Endothelial cell (in vitro differentiated cells): Measurements from ENCODE around the gene HEPHL1. TPM values are rescaled to one million over a fixed set of nuclear protein-coding genes. Genes with fewer than 3 reads are reported as not detected.

Experiments
- DNase-seq: peaks from one replicate; pipeline ENCODE4 v3.0.0; 2021; ENCODE audit warnings: low spot score
- H3K27ac Mint-ChIP-seq: one replicate; pipeline ENCODE4 v1.8.0; 2021; ENCODE audit warnings: mixed read lengths, inconsistent platforms; ENCODE audit not compliant: unreplicated experiment
- H3K27me3 Mint-ChIP-seq: one replicate; pipeline ENCODE4 v1.8.0; 2021; ENCODE audit warnings: mild to moderate bottlenecking, moderate library complexity, mixed read lengths, inconsistent platforms; ENCODE audit not compliant: unreplicated experiment
- H3K36me3 Mint-ChIP-seq: one replicate; pipeline ENCODE4 v1.8.0; 2021; ENCODE audit warnings: mild to moderate bottlenecking, low read depth, mixed read lengths, inconsistent platforms; ENCODE audit not compliant: unreplicated experiment
- H3K4me1 Mint-ChIP-seq: one replicate; pipeline ENCODE4 v1.8.0; 2021; ENCODE audit warnings: mild to moderate bottlenecking, mixed read lengths, inconsistent platforms; ENCODE audit not compliant: unreplicated experiment
- H3K4me3 Mint-ChIP-seq: one replicate; pipeline ENCODE4 v1.8.0; 2021; ENCODE audit warnings: mild to moderate bottlenecking, mixed read lengths, inconsistent platforms; ENCODE audit not compliant: unreplicated experiment
- H3K9me3 Mint-ChIP-seq: one replicate; pipeline ENCODE4 v1.8.0; 2021; ENCODE audit warnings: mixed read lengths, inconsistent platforms; ENCODE audit not compliant: unreplicated experiment
- total RNA-seq: library from RNA; stranded (reverse); fragmentation: NEBNext Ultra II Directional; extraction: Animal tissue kit (Norgen Biotek cat#: 25700); gene quantifications from one replicate; pipeline ENCODE4 v1.2.1, GENCODE V29; 2021; ENCODE audit not compliant: unreplicated experiment
- TF ChIP-seq, protein P1 (sequence below): fragments of 200-600 bp; sonication (generic); IDR thresholded peaks from one replicate; pipeline ENCODE4 v1.5.0; 2021; ENCODE audit warnings: antibody characterized with exemption; ENCODE audit not compliant: unreplicated experiment

The HEPHL1 gene
- total RNA-seq, 1 donor from 2014 or later: not detected

DNA sequence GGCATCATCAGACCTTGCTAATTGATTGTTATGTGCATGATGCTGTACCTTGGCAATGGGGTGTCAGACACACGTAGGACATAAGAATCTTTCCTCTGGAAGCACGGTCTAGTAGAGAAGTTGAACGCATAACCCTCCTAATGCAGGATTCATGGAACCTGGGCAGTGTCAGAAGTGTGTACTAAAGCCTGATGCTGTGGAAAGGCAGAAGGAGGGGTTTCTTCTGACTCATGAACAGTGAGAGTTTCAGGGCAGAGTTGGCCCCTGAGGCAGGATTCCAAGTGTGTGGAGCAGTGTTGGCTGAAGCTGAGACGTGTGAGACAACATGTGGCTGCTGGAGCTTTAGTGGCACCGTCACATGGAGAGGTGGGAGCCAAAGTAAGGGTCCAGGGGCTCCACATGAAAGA is 111.0 kb downstream of the HEPHL1 start:
- H3K36me3 Mint-ChIP-seq: no peaks in the 10 kb centered on the region
- DNase-seq: no peak

DNA sequence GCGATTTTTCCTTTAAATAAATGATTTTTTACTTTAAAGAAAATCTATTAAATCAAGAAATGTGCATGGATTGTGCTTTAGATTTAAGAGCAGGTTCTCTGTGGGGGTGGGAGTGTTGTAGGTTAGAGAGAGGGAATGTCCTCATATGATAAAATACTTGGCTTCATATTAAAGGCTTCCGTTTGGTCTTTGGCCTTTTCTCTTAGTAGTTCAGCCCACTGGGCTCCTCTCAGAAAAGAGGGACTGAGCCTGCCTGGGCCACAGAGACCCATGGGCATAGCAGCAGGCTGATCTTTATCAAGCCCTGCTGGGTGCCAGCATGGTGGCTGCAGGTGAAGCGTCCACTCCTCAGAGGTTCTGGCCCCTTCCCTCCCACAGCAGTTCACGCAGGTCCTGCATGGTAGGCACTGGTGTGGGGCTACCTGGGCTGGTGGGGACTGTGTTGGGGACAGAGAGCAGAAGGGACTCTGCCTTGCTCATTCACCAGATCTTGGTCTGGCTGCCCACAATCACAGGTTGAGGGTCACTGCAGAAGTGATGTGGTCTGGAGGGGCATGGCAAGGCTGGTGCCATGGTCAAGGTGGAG is 111.8 kb downstream of the HEPHL1 start:
- DNase-seq: no peak
- Mint-ChIP-seq H3K9me3 (no peaks in the 10 kb centered on the region), H3K27ac (no peak overlapping the region), H3K36me3 (no peaks in the 10 kb centered on the region), H3K4me3 (no peak overlapping the region), H3K27me3 (peaks cover 3% of the 10 kb centered on the region), H3K4me1 (peaks cover 8% of the 10 kb centered on the region)
- TF ChIP-seq, protein P1, sequence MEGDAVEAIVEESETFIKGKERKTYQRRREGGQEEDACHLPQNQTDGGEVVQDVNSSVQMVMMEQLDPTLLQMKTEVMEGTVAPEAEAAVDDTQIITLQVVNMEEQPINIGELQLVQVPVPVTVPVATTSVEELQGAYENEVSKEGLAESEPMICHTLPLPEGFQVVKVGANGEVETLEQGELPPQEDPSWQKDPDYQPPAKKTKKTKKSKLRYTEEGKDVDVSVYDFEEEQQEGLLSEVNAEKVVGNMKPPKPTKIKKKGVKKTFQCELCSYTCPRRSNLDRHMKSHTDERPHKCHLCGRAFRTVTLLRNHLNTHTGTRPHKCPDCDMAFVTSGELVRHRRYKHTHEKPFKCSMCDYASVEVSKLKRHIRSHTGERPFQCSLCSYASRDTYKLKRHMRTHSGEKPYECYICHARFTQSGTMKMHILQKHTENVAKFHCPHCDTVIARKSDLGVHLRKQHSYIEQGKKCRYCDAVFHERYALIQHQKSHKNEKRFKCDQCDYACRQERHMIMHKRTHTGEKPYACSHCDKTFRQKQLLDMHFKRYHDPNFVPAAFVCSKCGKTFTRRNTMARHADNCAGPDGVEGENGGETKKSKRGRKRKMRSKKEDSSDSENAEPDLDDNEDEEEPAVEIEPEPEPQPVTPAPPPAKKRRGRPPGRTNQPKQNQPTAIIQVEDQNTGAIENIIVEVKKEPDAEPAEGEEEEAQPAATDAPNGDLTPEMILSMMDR: no peak

More for the DNA sequence above, 111.0 kb downstream of the HEPHL1 start:
- H3K27ac Mint-ChIP-seq: no peak overlapping the region
- TF ChIP-seq, protein P1: no peak
- peaks cover 9% of the 10 kb centered on the region for H3K4me1 Mint-ChIP-seq
- H3K27me3 Mint-ChIP-seq: peaks cover 4% of the 10 kb centered on the region
- no peak overlapping the region for H3K4me3 Mint-ChIP-seq
- no peaks in the 10 kb centered on the region for H3K9me3 Mint-ChIP-seq

DNA sequence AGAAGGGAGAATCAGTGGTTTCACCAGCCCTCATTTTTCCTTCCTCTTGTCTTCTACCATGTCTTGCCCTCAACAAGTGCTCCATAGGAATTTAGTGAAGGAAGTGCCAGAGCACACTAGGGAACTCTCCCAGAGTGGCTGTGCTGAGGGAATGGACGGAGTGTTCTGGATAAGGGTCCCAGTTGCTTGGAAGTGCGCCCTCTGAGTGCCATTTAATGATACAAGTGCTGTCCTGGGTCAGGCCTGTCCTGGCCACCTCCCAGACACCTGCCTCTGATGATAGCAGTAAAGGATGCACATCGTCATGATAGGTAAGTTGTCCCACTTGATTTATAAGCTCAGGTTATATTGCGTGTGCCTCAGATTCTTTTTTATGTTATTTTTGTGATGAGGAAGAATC is 112.6 kb downstream of the HEPHL1 start:
- Mint-ChIP-seq H3K9me3 (no peaks in the 10 kb centered on the region), H3K27ac (no peak overlapping the region)

DNA sequence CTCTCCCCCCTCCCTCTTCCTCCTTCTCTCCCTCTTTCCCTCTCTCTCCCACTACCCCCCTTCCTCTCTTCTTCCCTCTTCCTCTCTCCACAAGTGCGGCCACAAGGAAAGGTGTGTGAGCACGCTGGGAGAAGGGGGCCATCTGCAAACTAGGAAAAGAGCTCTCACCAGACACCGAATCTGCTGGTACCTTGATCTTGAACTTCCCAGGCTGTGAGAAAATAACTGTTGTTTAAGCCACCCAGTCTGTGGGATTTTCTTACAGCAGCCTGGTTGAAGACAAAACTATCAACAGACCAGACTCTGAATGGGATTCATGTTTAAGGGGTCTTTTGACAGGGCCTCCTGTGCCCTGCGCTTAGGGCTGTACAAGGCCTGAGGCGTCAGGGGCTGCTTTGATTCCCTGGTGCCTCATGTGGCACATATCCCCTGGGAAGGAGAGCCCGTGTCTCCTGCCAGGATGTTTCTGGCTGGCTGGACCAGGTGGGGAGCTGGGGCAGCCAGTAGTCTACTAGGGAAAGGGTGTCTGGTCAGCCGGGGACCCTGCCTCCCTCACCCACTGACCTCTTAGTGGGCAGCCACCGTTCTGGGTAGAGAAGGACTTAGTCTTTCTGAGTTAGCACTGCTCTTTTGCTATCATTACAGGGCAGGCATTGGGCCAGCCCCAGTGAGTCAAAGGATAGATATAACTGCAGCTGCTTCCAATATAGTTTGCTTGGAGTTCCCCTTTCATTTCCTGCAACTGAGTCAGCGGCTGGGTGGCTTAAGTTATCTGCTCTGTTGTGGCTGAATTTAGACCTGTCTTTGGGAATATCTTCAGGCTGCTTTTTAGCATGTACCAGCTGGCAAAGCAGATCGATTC is 113.7 kb downstream of the HEPHL1 start:
- H3K4me1 Mint-ChIP-seq: peaks cover 3% of the 10 kb centered on the region
- no peaks in the 10 kb centered on the region for H3K36me3 Mint-ChIP-seq
- TF ChIP-seq, protein P1: no peak
- no peak overlapping the region for H3K4me3 Mint-ChIP-seq
- H3K27ac Mint-ChIP-seq: no peak overlapping the region
- DNase-seq: no peak
- H3K9me3 Mint-ChIP-seq: no peaks in the 10 kb centered on the region
- no peaks in the 10 kb centered on the region for H3K27me3 Mint-ChIP-seq

More for the DNA sequence above, 112.6 kb downstream of the HEPHL1 start:
- Mint-ChIP-seq H3K27me3 (no peaks in the 10 kb centered on the region), H3K36me3 (no peaks in the 10 kb centered on the region), H3K4me3 (no peak overlapping the region), H3K4me1 (peaks cover 3% of the 10 kb centered on the region)
- no peak for DNase-seq
- TF ChIP-seq, protein P1: no peak

DNA sequence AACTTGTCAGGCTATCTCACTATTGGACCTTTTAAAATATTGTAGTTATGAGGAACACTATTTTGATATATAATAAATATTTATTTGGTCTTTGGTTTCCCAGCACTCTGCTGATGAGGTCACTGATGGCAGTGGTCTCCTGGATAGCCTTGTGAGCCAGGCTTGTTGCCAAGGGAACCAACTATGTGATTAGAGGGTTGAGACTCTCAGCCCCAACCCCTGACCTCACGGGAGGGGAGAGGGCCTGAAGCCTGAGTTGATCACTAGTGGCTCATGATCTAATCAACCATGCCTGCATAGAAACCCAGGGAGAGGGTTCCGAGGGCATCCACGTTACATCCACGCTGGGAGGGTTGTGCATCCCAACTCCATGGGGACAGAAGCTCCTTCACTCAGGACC is 118.3 kb downstream of the HEPHL1 start:
- Mint-ChIP-seq H3K9me3 (no peaks in the 10 kb centered on the region), H3K27ac (no peak overlapping the region), H3K4me3 (no peak overlapping the region), H3K27me3 (no peaks in the 10 kb centered on the region), H3K36me3 (no peaks in the 10 kb centered on the region), H3K4me1 (peaks cover 14% of the 10 kb centered on the region)
- TF ChIP-seq, protein P1: no peak
- DNase-seq: no peak
